Transverse colon (tissue), 4 donors: ENCODE data around the gene MGAT3.

Experiments used
- EP300 ChIP-seq: sonication (generic); formaldehyde crosslinking; IDR thresholded peaks from one replicate; pipeline ENCODE4 v1.6.1; 2017; ENCODE audit warnings: antibody characterized with exemption, low read depth
- POLR2A ChIP-seq: fragments of 450-650 bp; IDR thresholded peaks from one replicate; pipeline ENCODE4 v1.6.1; 2016; ENCODE audit warnings: antibody characterized with exemption, mild to moderate bottlenecking, moderate library complexity
- POLR2AphosphoS5 ChIP-seq, 3 donors: sonication (generic); formaldehyde crosslinking; IDR thresholded peaks; one replicate each; pipeline ENCODE4 v1.6.1; 2016; ENCODE audit warnings: antibody characterized with exemption in 3 of 3
- TF ChIP-seq, protein P1 (sequence below), 5 experiments: fragments of 200-600 bp in 3 of 5; fragments of 450-650 bp in 2 of 5; sonication (generic) in 3 of 5; IDR thresholded peaks; 1 replicate in 2 of 5; 2 replicates in 3 of 5; pipeline ENCODE4 v1.5.1; 2016 to 2017; ENCODE audit warnings: antibody characterized with exemption in 5 of 5, inconsistent platforms in 3 of 5, mild to moderate bottlenecking in 2 of 5, moderate library complexity in 1 of 5

DNA sequence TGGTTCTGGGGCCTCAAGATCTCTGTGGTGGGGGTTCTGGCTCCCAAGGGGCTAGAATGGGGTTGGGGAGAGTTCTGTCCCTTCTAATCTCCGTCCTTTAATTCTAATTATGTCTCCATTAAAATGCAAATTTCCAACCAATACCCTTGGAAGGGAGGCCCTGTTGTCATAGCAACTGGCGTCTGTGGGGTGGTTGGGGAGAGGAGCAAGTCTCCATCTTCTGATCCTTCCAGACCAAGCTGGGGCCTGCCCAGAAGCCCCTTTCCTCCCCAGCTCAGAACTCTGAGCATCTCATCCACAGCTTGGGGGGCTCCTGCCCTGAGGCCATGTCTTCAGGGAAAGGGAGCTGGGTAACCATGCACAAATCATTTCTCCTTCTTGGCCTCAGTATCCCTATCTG is 81.2 kb downstream of the MGAT3 start:
- TF ChIP-seq, protein P1, sequence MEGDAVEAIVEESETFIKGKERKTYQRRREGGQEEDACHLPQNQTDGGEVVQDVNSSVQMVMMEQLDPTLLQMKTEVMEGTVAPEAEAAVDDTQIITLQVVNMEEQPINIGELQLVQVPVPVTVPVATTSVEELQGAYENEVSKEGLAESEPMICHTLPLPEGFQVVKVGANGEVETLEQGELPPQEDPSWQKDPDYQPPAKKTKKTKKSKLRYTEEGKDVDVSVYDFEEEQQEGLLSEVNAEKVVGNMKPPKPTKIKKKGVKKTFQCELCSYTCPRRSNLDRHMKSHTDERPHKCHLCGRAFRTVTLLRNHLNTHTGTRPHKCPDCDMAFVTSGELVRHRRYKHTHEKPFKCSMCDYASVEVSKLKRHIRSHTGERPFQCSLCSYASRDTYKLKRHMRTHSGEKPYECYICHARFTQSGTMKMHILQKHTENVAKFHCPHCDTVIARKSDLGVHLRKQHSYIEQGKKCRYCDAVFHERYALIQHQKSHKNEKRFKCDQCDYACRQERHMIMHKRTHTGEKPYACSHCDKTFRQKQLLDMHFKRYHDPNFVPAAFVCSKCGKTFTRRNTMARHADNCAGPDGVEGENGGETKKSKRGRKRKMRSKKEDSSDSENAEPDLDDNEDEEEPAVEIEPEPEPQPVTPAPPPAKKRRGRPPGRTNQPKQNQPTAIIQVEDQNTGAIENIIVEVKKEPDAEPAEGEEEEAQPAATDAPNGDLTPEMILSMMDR (IDR thresholded peaks at IDR 0.05) = no peak
- TF ChIP-seq EP300 = no peak
- TF ChIP-seq POLR2A = no peak
- TF ChIP-seq POLR2AphosphoS5 (IDR thresholded peaks at IDR 0.05) = no peak
